ENCODE results near the gene RAB11FIP4. TPM values are rescaled to one million over a fixed set of nuclear protein-coding genes. Genes with fewer than 3 reads are reported as not detected.
A peak's percentile ranks its signal among the peaks of the same experiment; 100 is the strongest.

RAB11FIP4 gene
- total and polyA plus RNA-seq, 7 experiments from 2014 or later: 16.1 to 82.4 (median 55.1) TPM

- Mint-ChIP-seq H3K27me3 (peaks cover 37 to 70% (median 47%) of the 10 kb centered on the region in 5 donors), H3K36me3 (no peaks in the 10 kb centered on the region), H3K4me1 (peaks cover 10 to 17% (median 14%) of the 10 kb centered on the region in 7 donors), H3K4me3 (peak overlapping the region; percentile 6 to 73 (median 50)), H3K27ac (peak overlapping the region in 2 of 9 donors; percentile 2 to 33), H3K9me3 (peaks cover 0 to 3% (median 0%) of the 10 kb centered on the region in 11 donors)
- H3K4me3 ChIP-seq (ENCODE audit: low read length): no peak overlapping the region
- no peaks in the 10 kb centered on the region for H3K4me1 ChIP-seq (ENCODE audit: control insufficient read depth in 2 of 2, insufficient read depth in 2 of 2, low read length in 2 of 2)
- intact Hi-C loops (cut with micrococcal nuclease): no loop called here
- DNase-seq (peak in 1 of 9 donors; percentile 14), ATAC-seq (no peak)
- ChIA-PET POLR2A (no interaction called here), CTCF (no interaction called here)
- no peaks in the 10 kb centered on the region for H3K9me3 ChIP-seq (ENCODE audit: control insufficient read depth in 2 of 3, low read length in 3 of 3)
- H3K27me3 ChIP-seq (ENCODE audit: control insufficient read depth in 2 of 2, insufficient read depth in 2 of 2, low read length in 2 of 2): no peaks in the 10 kb centered on the region
- no peak overlapping the region for H3K27ac ChIP-seq (ENCODE audit: low read depth, low read length)
- H3K36me3 ChIP-seq (ENCODE audit: control insufficient read depth in 2 of 3, insufficient read depth in 3 of 3, low read length in 3 of 3): no peaks in the 10 kb centered on the region
Observed at GRCh38 chr17:31393749-31394146, 2.3 kb downstream of the RAB11FIP4 start.

GRCh38 chr17:31394544-31394943, 3.1 kb downstream of the RAB11FIP4 start:
- Histone ChIP-seq H3K36me3 (ENCODE audit: control insufficient read depth in 2 of 3, insufficient read depth in 3 of 3, low read length in 3 of 3) (no peaks in the 10 kb centered on the region), H3K4me3 (ENCODE audit: low read length) (no peak overlapping the region), H3K9me3 (ENCODE audit: control insufficient read depth in 2 of 3, low read length in 3 of 3) (no peaks in the 10 kb centered on the region), H3K4me1 (ENCODE audit: control insufficient read depth in 2 of 2, insufficient read depth in 2 of 2, low read length in 2 of 2) (no peaks in the 10 kb centered on the region), H3K27ac (ENCODE audit: low read depth, low read length) (no peak overlapping the region), H3K27me3 (ENCODE audit: control insufficient read depth in 2 of 2, insufficient read depth in 2 of 2, low read length in 2 of 2) (no peaks in the 10 kb centered on the region)
- Mint-ChIP-seq H3K27ac (no peak overlapping the region), H3K4me1 (peaks cover 10 to 17% (median 13%) of the 10 kb centered on the region in 7 donors), H3K4me3 (peak overlapping the region in 3 of 10 donors; percentile 8 to 39 (median 22)), H3K36me3 (no peaks in the 10 kb centered on the region), H3K9me3 (peaks cover 0 to 3% (median 0%) of the 10 kb centered on the region in 11 donors), H3K27me3 (peaks cover 37 to 64% (median 47%) of the 10 kb centered on the region in 5 donors)
- ATAC-seq (peak; percentile 37), DNase-seq (peak in 7 of 9 donors; percentile 18 to 57 (median 36))
- ChIA-PET CTCF (no interaction called here), POLR2A (no interaction called here)
- intact Hi-C loops (cut with micrococcal nuclease): no loop called here

- H3K4me1 Mint-ChIP-seq: peaks cover 0 to 10% (median 4%) of the 10 kb centered on the region in 7 donors
- H3K27ac Mint-ChIP-seq: no peak overlapping the region
- no peak overlapping the region for H3K4me3 ChIP-seq (ENCODE audit: low read length)
- H3K27me3 Mint-ChIP-seq: peaks cover 28 to 44% (median 35%) of the 10 kb centered on the region in 5 donors
- H3K4me3 Mint-ChIP-seq: no peak overlapping the region
- CTCF ChIA-PET: interaction anchor here (0.7 kb wide), 1 partner anchor 236 kb away, joined by 3 read pairs; no protein-coding TSS in a partner anchor
- no peaks in the 10 kb centered on the region for H3K27me3 ChIP-seq (ENCODE audit: control insufficient read depth in 2 of 2, insufficient read depth in 2 of 2, low read length in 2 of 2)
- DNase-seq (peak in 1 of 9 donors; percentile 11), ATAC-seq (no peak)
- H3K36me3 Mint-ChIP-seq: no peaks in the 10 kb centered on the region
- no peaks in the 10 kb centered on the region for H3K36me3 ChIP-seq (ENCODE audit: control insufficient read depth in 2 of 3, insufficient read depth in 3 of 3, low read length in 3 of 3)
- no peaks in the 10 kb centered on the region for H3K9me3 ChIP-seq (ENCODE audit: control insufficient read depth in 2 of 3, low read length in 3 of 3)
- POLR2A ChIA-PET: interaction anchor here (0.6 kb wide), 1 partner anchor 118 kb away, joined by 3 read pairs; no protein-coding TSS in a partner anchor
- H3K9me3 Mint-ChIP-seq: peaks cover 0 to 1% (median 0%) of the 10 kb centered on the region in 11 donors
- H3K27ac ChIP-seq (ENCODE audit: low read depth, low read length): no peak overlapping the region
- intact Hi-C loops (cut with micrococcal nuclease): no loop called here
- H3K4me1 ChIP-seq (ENCODE audit: control insufficient read depth in 2 of 2, insufficient read depth in 2 of 2, low read length in 2 of 2): no peaks in the 10 kb centered on the region
Observed at GRCh38 chr17:31397256-31397939, 5.9 kb downstream of the RAB11FIP4 start.

GRCh38 chr17:31398381-31399311, 7.2 kb downstream of the RAB11FIP4 start:
- Mint-ChIP-seq H3K9me3 (peaks cover 0 to 1% (median 0%) of the 10 kb centered on the region in 11 donors), H3K36me3 (no peaks in the 10 kb centered on the region), H3K4me1 (peaks cover 0 to 1% (median 0%) of the 10 kb centered on the region in 7 donors), H3K27ac (no peak overlapping the region), H3K27me3 (peaks cover 15 to 32% (median 22%) of the 10 kb centered on the region in 5 donors), H3K4me3 (no peak overlapping the region)
- Histone ChIP-seq H3K36me3 (ENCODE audit: control insufficient read depth in 2 of 3, insufficient read depth in 3 of 3, low read length in 3 of 3) (no peaks in the 10 kb centered on the region), H3K4me1 (ENCODE audit: control insufficient read depth in 2 of 2, insufficient read depth in 2 of 2, low read length in 2 of 2) (no peaks in the 10 kb centered on the region), H3K27ac (ENCODE audit: low read depth, low read length) (no peak overlapping the region), H3K9me3 (ENCODE audit: control insufficient read depth in 2 of 3, low read length in 3 of 3) (no peaks in the 10 kb centered on the region), H3K4me3 (ENCODE audit: low read length) (no peak overlapping the region), H3K27me3 (ENCODE audit: control insufficient read depth in 2 of 2, insufficient read depth in 2 of 2, low read length in 2 of 2) (no peaks in the 10 kb centered on the region)
- intact Hi-C loops (cut with micrococcal nuclease): no loop called here
- peak in 1 of 9 donors; percentile 16 for DNase-seq
- ChIA-PET POLR2A (no interaction called here), CTCF (interaction anchor here (0.5 to 0.7 kb wide), 2 partner anchors 9 to 386 kb away, joined by 3 read pairs; no protein-coding TSS in a partner anchor)
- peak; percentile 41 for ATAC-seq

GRCh38 chr17:31400481-31400950, 9.0 kb downstream of the RAB11FIP4 start:
- H3K27me3 ChIP-seq (ENCODE audit: control insufficient read depth in 2 of 2, insufficient read depth in 2 of 2, low read length in 2 of 2): no peaks in the 10 kb centered on the region
- ATAC-seq (no peak), DNase-seq (no peak)
- H3K27me3 Mint-ChIP-seq: peaks cover 2 to 17% (median 10%) of the 10 kb centered on the region in 5 donors
- no peak overlapping the region for H3K4me3 Mint-ChIP-seq
- H3K9me3 Mint-ChIP-seq: no peaks in the 10 kb centered on the region
- no peaks in the 10 kb centered on the region for H3K4me1 ChIP-seq (ENCODE audit: control insufficient read depth in 2 of 2, insufficient read depth in 2 of 2, low read length in 2 of 2)
- H3K27ac ChIP-seq (ENCODE audit: low read depth, low read length): no peak overlapping the region
- intact Hi-C loops (cut with micrococcal nuclease): no loop called here
- no peak overlapping the region for H3K27ac Mint-ChIP-seq
- CTCF ChIA-PET: no interaction called here
- H3K36me3 Mint-ChIP-seq: no peaks in the 10 kb centered on the region
- H3K4me3 ChIP-seq (ENCODE audit: low read length): no peak overlapping the region
- no peaks in the 10 kb centered on the region for H3K4me1 Mint-ChIP-seq
- no peaks in the 10 kb centered on the region for H3K36me3 ChIP-seq (ENCODE audit: control insufficient read depth in 2 of 3, insufficient read depth in 3 of 3, low read length in 3 of 3)
- H3K9me3 ChIP-seq (ENCODE audit: control insufficient read depth in 2 of 3, low read length in 3 of 3): no peaks in the 10 kb centered on the region
- POLR2A ChIA-PET: no interaction called here

- ChIA-PET POLR2A (no interaction called here), CTCF (no interaction called here)
- no peaks in the 10 kb centered on the region for H3K36me3 Mint-ChIP-seq
- no peaks in the 10 kb centered on the region for H3K4me1 Mint-ChIP-seq
- H3K27ac Mint-ChIP-seq: no peak overlapping the region
- no peaks in the 10 kb centered on the region for H3K9me3 ChIP-seq (ENCODE audit: control insufficient read depth in 2 of 3, low read length in 3 of 3)
- no peak overlapping the region for H3K27ac ChIP-seq (ENCODE audit: low read depth, low read length)
- no peaks in the 10 kb centered on the region for H3K36me3 ChIP-seq (ENCODE audit: control insufficient read depth in 2 of 3, insufficient read depth in 3 of 3, low read length in 3 of 3)
- H3K27me3 ChIP-seq (ENCODE audit: control insufficient read depth in 2 of 2, insufficient read depth in 2 of 2, low read length in 2 of 2): no peaks in the 10 kb centered on the region
- no peak for ATAC-seq
- H3K4me1 ChIP-seq (ENCODE audit: control insufficient read depth in 2 of 2, insufficient read depth in 2 of 2, low read length in 2 of 2): no peaks in the 10 kb centered on the region
- H3K4me3 ChIP-seq (ENCODE audit: low read length): no peak overlapping the region
- DNase-seq: no peak
- H3K4me3 Mint-ChIP-seq: no peak overlapping the region
- H3K9me3 Mint-ChIP-seq: no peaks in the 10 kb centered on the region
- intact Hi-C loops (cut with micrococcal nuclease): no loop called here
- peaks cover 0 to 13% (median 5%) of the 10 kb centered on the region in 5 donors for H3K27me3 Mint-ChIP-seq
Observed at GRCh38 chr17:31401456-31402254, 10.2 kb downstream of the RAB11FIP4 start.
